HG03342 (cell line): ENCODE data around the gene MCTP2.
"Not testable (repeated sequence)": the region's sequence is repeated elsewhere in the genome, so short reads cannot be mapped to it uniquely, and the experiment has no call there.

ENCODE experiments used
- ATAC-seq: cut with Tn5 transposase; IDR thresholded peaks from one replicate; pipeline ENCODE4 v1.9.1; 2021; ENCODE audit warnings: mild to moderate bottlenecking, moderate library complexity; ENCODE audit not compliant: unreplicated experiment

MCTP2 gene

DNA sequence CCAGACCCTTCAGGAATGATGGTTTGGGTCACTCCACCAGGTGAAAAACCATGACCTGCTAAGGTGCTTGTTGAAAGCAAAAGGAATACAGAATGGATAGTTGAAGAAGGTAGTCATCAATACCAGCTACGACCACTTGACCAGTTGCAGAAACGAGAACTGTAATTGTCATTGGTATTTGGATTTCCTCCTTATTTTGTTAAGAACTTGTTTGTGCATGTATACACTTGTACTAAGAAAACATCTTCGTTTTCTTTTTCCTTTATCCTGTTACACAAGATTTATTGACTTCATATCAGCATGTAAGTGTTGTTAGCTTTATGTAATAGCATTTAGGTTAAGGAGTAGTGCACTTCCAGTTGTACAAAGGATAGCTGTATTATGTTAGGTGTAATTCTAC is 261.8 kb downstream of the MCTP2 start:
- no peak for ATAC-seq

DNA sequence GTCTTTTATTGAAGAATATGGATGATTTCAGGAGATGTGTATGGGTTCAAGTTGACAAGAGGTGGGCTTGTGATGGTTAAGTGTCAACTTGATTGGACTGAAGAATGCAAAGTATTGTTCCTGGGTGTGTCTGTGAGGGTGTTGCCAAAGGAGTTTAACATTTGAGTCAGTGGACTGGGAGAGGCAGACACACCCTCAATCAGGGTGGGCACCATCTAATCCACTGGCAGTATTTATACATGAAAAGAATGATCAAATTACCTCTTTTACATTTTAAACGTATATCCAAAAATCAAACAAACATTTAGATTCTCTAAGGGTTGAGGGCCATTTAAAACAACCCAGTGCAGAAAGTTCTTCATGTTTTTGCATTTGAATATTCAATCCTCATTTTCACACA is 262.2 kb downstream of the MCTP2 start:
- not testable (repeated sequence) for ATAC-seq

DNA sequence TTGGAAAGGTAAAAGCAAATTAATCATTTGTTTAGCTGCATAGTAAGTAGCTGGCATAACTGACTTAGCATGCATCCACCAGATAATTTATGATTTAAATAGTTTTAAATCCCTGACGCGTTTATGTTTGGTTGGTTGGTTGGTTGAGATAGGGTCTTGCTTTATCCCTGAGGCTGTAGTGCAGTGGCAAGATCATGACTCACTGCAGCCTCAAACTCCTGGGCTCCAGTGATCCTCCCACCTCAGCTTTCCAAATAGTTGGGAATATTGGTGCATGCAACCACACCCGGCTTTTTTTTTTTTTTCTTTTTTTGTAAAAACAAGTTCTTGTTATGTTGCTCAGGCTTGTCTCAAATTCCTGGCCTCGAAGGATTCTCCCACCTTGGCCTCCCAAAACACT is 263.4 kb downstream of the MCTP2 start:
- no peak for ATAC-seq

DNA sequence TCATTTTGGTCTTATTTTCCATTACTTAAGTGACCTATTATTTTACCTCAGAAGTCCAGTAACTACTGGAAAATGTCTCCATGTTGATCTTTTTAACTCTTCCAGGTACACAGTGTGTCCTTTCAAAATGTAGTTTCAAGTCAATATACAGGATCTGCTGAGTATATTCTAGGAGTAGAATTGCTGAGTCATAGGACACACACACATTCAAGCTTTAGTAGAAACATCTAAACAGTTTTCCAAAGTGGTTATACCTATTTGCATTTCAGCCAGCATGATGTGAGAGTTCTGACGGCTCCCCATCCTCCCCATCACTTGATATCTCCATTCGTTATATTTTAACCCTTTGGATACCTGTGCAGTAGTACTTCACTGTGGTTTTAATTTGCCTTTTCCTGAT is 271.9 kb downstream of the MCTP2 start:
- no peak for ATAC-seq

DNA sequence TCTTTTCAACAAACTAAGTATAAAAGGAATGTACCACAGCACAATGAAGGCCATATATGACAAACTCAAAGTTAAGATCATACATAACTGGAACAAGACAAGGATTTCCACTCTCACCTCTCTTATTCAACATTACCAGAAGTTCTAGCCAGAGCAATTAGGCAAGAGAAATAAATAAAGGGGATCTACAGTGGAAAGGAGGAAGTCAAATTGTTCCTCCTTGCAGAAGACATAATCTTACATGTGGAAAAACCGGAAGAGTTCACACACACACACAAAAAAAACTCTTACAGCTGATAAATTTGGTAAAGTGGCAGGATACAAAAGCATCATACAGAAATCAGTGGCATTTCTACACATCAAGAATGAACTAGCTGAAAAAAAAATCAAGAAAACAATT is 277.9 kb downstream of the MCTP2 start:
- no peak for ATAC-seq

DNA sequence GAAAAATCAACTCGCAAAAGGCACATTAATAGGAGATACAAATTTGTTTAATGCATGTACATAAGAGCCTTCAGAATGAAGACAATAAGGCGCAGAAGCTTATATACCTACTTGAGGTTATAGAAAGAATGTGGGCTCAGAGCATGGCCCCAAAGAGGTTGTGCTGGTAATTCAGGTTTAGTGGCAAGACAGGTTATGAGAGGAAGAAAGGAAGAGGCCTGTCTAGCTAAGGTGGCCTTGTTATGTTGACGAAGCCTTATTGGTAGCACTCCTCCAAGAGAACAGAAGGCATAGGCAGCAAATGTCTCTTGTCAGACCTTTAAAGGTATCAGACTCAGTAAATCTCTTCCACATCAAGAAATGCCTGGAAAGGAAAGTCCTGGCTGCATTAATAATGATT is 290.8 kb downstream of the MCTP2 start:
- no peak for ATAC-seq

DNA sequence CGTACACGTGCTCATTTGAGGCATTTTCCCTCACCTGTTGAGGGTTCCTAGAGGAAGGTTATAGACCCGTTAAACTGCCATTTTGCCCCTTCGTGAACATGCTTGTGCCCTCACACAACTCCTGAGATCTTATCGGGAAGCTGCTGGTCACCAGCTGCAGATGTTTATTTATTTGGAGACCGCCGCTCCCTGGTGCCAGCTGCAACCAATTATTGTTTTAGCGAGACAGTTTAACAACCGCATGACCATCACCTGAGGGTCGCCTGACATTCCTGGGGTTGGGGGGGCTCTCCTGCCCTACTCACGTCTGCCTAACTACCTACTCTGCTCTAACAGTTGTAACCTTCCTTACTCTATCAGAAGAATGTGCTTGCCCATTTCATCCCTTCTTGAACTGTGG is 292.5 kb downstream of the MCTP2 start:
- ATAC-seq, result no peak

DNA sequence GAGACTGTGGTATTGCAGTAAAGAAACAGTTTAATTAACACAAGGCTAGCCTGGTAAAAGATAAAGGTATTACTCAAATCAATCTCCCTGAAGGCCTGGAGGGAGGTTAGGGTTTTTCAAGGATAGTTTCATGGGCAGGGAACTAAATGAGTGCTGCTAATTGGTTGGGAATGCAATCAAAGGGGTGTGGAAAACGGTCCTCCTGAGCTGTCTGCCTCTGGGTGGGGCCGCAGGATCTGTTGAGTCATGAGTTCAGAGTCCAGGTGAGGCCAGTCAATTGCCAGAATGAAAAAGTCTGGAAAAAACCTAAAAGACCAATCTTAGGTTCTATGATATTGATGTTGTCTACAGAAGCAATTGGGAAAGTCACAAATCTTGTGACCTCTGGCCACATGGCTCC is 293.2 kb downstream of the MCTP2 start:
- ATAC-seq, result no peak

DNA sequence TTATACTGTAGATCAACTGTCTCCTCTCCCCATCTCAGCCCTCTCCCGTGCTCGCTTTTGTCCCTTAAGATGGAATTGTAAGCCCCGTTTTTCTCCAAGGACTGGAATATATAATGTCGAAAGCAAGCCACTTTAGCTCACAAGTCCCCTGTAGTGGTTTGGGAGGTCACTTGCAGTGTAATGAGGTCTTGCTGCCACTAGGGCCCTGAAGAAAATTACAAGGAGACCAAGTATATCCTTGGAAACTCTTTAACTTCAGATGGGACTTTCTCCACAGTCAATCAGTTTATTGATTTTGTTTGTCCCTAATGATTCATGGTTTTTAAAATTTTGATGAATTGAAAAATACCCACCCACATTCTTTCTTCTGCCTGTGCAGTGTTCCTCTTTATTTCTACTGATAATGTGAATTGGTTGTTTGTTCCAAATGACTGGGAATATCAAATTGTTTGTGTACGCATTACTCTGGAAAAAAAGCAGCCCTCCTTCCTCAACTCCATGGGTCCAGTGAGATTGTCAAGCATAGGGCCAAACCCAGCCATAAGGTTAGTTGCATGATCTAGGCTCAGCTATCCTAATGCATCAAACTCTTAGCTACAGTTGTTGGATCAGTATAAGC is 294.8 kb downstream of the MCTP2 start:
- ATAC-seq, result peak; percentile 72

DNA sequence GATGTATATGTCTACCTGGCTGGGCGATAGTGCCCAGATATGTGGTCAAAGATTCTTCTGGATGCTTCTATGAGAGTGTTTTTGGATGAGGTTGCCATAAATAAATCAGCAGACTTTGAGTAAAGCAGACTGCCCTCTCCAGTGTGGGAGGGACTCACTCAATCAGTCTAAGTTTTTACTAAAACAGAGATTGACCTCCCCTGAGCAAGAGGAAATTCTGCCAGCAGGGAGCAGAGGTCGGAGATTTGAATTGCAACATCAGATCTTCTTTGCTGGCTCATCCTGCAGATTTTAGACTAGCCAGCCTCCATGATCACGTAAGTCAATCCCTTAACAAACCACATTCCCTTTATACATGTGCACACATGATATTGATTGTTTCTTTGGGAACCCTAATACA is 300.9 kb downstream of the MCTP2 start:
- ATAC-seq, result no peak
